RWPE2 (cell line): ENCODE data around the gene RHBDF2.

Experiments used
- ATAC-seq: fragments of 200-7000 bp; cut with Tn5 transposase; 3 replicates; pipeline ENCODE4 v1.9.1; 2021; ENCODE audit warnings: low read depth
- DNase-seq: peaks from one replicate; pipeline ENCODE4 v3.0.0-alpha.2; 2020; ENCODE audit warnings: low spot score
- H3K27ac ChIP-seq: fragments of 450-650 bp; 2 replicates; pipeline ENCODE4 v1.5.1; 2017; ENCODE audit warnings: mild to moderate bottlenecking; ENCODE audit not compliant: poor library complexity, severe bottlenecking
- H3K27me3 ChIP-seq: fragments of 250-450 bp; sonication (Bioruptor Pico); 2 replicates; pipeline ENCODE4 v1.5.1; 2021; ENCODE audit warnings: mild to moderate bottlenecking, moderate library complexity; ENCODE audit not compliant: insufficient read depth, poor library complexity, severe bottlenecking
- H3K36me3 ChIP-seq: fragments of 250-450 bp; sonication (Bioruptor Pico); 2 replicates; pipeline ENCODE4 v1.5.1; 2020; ENCODE audit warnings: low read depth, mild to moderate bottlenecking, moderate library complexity
- H3K4me1 ChIP-seq: fragments of 250-450 bp; sonication (Bioruptor Pico); 2 replicates; pipeline ENCODE4 v1.5.1; 2021; ENCODE audit warnings: mild to moderate bottlenecking, moderate library complexity; ENCODE audit not compliant: insufficient read depth, poor library complexity, severe bottlenecking
- H3K4me3 ChIP-seq: fragments of 250-450 bp; sonication (Bioruptor Pico); 2 replicates; pipeline ENCODE4 v1.5.1; 2021; ENCODE audit warnings: mild to moderate bottlenecking, moderate library complexity; ENCODE audit not compliant: severe bottlenecking
- H3K9me3 ChIP-seq: fragments of 250-450 bp; sonication (Bioruptor Pico); 2 replicates; pipeline ENCODE4 v1.5.1; 2021; ENCODE audit warnings: mild to moderate bottlenecking, moderate library complexity; ENCODE audit not compliant: severe bottlenecking
- TF ChIP-seq, protein P1 (sequence below): fragments of 450-650 bp; IDR thresholded peaks from one replicate; pipeline ENCODE4 v1.5.1; 2017; ENCODE audit warnings: mild to moderate bottlenecking, moderate library complexity; ENCODE audit not compliant: poor library complexity, severe bottlenecking

Gene RHBDF2

DNA sequence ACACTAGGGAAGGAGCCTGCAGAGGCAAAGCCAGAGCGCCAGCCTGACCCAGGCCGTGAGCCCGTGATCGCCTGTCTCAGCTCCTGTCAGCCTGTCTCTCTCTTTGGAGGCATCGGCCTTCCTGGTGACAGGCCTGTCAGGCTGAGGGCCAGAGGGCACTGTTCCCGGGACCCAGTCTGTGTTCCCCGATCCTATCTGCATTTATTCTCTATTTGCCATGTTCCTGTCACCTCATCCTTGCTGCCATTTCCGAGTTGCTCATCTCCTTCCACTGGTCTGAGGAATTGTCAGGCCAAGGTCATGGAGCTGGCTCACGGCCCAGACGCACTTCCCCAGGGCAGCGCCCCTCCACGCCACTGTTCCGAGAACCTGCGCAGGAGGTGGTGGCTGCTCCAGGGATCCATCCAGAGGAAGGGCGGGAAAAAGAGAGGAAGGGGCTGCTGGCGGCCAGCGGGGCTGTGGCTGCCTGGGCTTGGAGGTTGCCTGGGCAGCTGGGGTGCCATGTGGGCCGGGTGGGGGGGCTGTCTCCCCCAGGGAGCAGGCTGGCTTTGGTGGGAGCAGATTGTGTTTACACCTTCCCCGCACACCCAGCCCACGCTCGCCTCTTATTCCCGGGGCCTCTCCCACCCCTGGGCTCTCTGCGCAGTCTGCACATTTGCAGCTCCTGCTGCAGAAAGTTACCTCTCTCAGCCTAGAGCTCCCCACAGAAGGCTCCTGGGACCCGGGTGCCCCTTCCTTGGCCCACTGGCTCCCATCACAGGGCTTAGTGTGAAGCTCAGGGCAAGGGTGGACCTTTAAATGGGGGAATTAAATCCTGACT is 43.5 kb upstream of the RHBDF2 start:
- no peak for DNase-seq

DNA sequence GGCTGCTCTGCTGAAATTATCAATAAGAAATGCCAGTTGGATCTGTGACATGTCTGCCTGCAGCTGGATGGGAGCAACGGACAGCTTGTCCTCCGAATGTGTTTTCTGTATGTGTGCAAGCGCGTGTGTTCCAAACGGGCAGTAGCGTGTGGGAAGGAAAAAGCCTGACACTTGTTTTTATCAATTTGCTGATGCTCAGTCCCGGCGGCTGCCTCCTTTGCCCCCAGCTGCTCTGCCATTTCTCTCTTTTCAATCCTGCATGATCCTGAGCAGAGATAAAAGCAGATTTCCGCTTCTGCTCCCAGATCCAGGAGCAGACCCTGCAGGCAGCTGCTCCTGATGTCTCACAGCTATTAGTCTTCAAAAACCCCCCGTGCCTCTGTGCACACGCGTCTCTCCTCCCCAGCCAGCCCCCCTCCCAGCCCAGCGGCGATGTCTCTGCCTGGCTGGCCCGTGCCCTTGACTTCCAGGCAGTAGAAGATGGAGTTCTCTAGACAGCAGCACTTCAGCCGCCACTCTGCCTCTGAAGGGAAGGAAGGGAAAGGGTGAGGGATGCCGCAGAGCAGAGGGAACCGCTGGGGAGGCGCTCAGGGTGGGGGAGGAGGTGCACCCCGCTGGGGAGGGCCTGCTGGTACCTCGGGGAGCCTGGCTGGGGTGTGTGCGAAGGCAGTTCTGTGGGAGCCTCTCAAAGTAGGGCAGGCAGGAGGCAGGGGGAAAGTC is 42.8 kb upstream of the RHBDF2 start:
- Histone ChIP-seq H3K4me3 (no peak overlapping the region), H3K27ac (no peak overlapping the region), H3K9me3 (no peaks in the 10 kb centered on the region), H3K27me3 (no peaks in the 10 kb centered on the region), H3K4me1 (peaks cover 34% of the 10 kb centered on the region), H3K36me3 (no peaks in the 10 kb centered on the region)
- ATAC-seq (no peak), DNase-seq (no peak)
- TF ChIP-seq, protein P1, sequence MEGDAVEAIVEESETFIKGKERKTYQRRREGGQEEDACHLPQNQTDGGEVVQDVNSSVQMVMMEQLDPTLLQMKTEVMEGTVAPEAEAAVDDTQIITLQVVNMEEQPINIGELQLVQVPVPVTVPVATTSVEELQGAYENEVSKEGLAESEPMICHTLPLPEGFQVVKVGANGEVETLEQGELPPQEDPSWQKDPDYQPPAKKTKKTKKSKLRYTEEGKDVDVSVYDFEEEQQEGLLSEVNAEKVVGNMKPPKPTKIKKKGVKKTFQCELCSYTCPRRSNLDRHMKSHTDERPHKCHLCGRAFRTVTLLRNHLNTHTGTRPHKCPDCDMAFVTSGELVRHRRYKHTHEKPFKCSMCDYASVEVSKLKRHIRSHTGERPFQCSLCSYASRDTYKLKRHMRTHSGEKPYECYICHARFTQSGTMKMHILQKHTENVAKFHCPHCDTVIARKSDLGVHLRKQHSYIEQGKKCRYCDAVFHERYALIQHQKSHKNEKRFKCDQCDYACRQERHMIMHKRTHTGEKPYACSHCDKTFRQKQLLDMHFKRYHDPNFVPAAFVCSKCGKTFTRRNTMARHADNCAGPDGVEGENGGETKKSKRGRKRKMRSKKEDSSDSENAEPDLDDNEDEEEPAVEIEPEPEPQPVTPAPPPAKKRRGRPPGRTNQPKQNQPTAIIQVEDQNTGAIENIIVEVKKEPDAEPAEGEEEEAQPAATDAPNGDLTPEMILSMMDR: no peak

More for the DNA sequence above, 43.5 kb upstream of the RHBDF2 start:
- H3K27ac ChIP-seq: no peak overlapping the region
- no peaks in the 10 kb centered on the region for H3K36me3 ChIP-seq
- no peaks in the 10 kb centered on the region for H3K9me3 ChIP-seq
- no peak for ATAC-seq
- peaks cover 36% of the 10 kb centered on the region for H3K4me1 ChIP-seq
- H3K4me3 ChIP-seq: no peak overlapping the region
- TF ChIP-seq, protein P1: no peak
- no peaks in the 10 kb centered on the region for H3K27me3 ChIP-seq

DNA sequence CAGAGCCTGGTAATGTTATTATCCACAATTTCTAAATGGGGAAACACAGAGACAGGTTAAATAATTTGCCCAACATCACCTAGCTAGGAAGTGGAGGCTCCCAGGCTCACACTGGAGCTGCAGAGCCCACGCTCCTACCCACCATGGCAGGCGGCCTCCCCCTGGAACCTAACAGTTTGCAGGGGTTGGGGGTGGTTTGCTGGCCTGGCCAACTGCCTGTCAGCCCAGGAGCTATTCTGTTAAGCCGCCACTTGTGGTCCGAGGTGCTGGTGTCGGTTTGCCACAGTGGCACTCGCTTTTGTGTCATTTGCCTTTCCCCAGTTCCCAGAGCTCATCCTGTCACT is 42.2 kb upstream of the RHBDF2 start:
- DNase-seq: peak; percentile 52
- Histone ChIP-seq H3K9me3 (no peaks in the 10 kb centered on the region), H3K27ac (no peak overlapping the region), H3K4me1 (peaks cover 34% of the 10 kb centered on the region), H3K36me3 (no peaks in the 10 kb centered on the region), H3K4me3 (no peak overlapping the region), H3K27me3 (no peaks in the 10 kb centered on the region)
- ATAC-seq: no peak
- TF ChIP-seq, protein P1: no peak

DNA sequence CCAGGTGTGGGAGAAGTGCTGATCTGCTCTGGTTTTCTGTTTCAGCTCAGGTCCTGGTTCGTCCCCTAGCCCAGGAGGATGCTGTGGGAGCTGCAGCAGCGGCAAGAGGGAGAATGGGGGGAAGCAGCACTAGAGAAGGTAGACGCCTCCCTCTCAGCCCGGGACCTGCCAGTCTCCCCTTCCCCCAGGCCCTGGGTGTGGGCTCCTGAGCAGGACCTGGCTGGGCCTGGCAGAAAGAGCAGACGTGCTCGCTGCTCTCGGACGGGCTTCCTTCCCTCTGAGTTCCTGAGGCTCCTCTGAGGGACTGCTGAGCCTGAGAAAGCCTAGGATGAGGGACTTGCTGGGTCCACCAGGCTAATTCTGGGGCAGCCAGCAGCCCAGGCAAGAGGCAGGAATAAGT is 41.8 kb upstream of the RHBDF2 start:
- DNase-seq: no peak
- H3K27me3 ChIP-seq: no peaks in the 10 kb centered on the region

More for the DNA sequence above, 41.8 kb upstream of the RHBDF2 start:
- Histone ChIP-seq H3K27ac (no peak overlapping the region), H3K9me3 (no peaks in the 10 kb centered on the region), H3K4me1 (peaks cover 32% of the 10 kb centered on the region), H3K4me3 (no peak overlapping the region), H3K36me3 (no peaks in the 10 kb centered on the region)
- TF ChIP-seq, protein P1: no peak
- ATAC-seq: no peak
